SK-N-MC (cell line): ENCODE results near the gene SAG.

ENCODE experiments used
- EZH2 ChIP-seq: fragments of 200-600 bp; sonication (generic); IDR thresholded peaks from one replicate; pipeline ENCODE4 v1.6.1; 2017; ENCODE audit warnings: antibody characterized with exemption
- FOXP2 ChIP-seq: optimal IDR thresholded peaks from 2 replicates; pipeline ENCODE3; 2011; ENCODE audit warnings: mild to moderate bottlenecking, moderate library complexity; ENCODE audit not compliant: insufficient read depth; ENCODE audit errors: extremely low read length, control extremely low read depth
- POLR2AphosphoS5 ChIP-seq: IDR thresholded peaks from 2 replicates; pipeline ENCODE4 v1.6.1; 2012; ENCODE audit warnings: mild to moderate bottlenecking, low read depth, low read length, borderline replicate concordance

DNA sequence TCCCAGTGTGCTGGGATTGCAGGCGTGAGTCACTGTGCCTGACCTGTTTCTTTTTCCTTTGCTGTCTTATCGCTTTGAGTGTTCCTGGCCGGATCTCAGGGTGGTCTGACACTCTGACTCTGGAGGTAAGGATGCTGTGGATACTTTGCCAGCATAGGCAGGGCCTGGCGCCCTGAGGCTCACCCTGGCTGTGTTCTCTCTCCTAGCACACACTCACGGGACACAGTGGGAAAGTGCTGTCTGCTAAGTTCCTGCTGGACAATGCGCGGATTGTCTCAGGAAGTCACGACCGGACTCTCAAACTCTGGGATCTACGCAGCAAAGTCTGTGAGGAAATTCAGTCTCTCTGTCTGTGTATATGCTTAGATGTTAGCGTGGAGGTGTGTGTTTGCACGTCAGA, 18.0 kb upstream of the SAG start:
- TF ChIP-seq POLR2AphosphoS5 (no peak), EZH2 (no peak), FOXP2 (no peak)
